Suppressor macrophage treated with lipopolysaccharide for 1 hour (primary cell): ENCODE data around the gene CCRL2.
"Not testable (repeated sequence)": the region's sequence is repeated elsewhere in the genome, so short reads cannot be mapped to it uniquely, and the experiment has no call there.

Experiments
- DNase-seq, 3 donors: peaks; one replicate each; pipeline ENCODE4 v3.0.0-alpha.2; 2020 to 2022

CCRL2 gene

GRCh38 chr3:46429671-46430070 lies 22.6 kb downstream of the CCRL2 start:
- no peak for DNase-seq

GRCh38 chr3:46430879-46431278 lies 23.8 kb downstream of the CCRL2 start:
- DNase-seq: not testable (repeated sequence)

DNA sequence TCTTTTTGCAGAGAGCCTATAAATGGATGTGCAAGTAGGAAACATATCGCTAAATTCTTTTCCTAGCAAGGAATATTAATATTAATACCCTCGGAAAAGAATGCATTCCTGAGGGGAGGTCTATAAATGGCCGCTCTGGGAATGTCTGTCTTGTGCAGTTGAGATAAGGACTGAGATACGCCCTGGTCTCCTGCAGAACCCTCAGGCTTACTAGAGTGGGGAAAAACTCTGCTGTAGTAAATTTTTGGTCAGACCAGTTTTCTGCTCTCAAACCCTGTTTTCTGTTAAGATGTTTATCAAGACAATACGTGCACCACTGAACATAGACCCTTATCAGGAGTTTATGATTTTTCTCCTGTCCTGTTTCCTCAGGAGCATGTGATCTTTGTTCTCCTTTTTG lies 24.8 kb downstream of the CCRL2 start:
- DNase-seq: not testable (repeated sequence)

- not testable (repeated sequence) for DNase-seq
Observed at GRCh38 chr3:46433118-46433517, 26.1 kb downstream of the CCRL2 start.

- no peak for DNase-seq
Observed at GRCh38 chr3:46433841-46434240, 26.8 kb downstream of the CCRL2 start.

GRCh38 chr3:46435081-46435726 lies 28.1 kb downstream of the CCRL2 start:
- no peak for DNase-seq

DNA sequence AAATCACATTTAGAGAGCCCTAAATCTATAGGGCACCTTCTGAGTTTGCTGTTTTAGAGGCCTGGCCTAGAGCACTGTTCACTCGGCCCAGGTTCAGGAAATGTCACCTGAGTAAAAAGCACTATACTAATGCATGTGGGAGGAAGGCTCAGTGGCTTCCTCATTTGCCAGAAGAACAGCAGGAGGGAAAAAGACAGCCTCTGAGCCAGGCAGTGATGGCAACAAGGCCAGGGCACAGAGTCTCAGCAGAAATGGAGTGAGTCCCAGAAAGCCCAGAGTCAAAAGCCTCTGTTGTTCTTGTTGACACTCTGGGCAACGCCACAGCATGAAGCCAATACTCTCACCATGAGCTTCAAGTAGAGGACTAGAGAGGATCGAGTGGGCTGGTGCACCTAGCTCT lies 31.8 kb downstream of the CCRL2 start:
- peak in 2 of 3 donors; percentile 24 to 33 for DNase-seq

DNA sequence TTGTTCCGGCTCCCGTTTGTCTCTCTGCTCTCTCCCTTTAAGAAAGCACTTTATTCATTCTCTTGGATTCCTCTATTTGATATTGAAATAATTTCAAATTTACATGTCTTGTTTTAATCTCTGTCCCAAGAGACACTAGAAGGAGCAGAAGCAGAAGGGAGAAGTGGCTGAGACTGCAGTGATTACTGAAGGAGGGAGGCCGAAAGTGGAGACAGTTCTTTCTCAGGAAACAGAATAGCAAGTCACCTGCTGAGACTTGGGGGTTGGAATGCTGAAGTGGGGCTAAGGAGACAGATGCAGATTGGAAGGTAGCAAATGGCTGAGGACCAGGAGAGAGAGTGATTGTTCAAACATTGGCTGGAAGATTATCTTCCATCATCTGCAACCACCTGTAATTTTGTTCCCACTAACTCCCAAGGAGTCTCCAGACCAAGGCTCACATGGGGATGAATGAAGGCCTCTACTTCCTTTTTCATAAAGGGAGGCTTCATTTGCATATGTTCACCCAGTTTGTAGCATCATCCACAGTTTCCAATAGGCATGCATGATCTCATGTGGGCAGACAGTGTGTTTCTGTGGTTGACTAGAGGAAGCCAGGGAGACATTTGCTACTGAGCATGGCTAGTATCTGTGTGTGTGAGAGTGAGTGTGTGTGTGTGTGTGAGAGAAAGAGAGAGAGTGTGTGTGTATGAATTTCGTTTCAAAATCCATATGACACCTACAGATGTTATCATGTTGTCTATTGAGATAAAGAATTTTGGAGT lies 33.7 kb downstream of the CCRL2 start:
- DNase-seq: peak; percentile 79 to 93 (median 82)

DNA sequence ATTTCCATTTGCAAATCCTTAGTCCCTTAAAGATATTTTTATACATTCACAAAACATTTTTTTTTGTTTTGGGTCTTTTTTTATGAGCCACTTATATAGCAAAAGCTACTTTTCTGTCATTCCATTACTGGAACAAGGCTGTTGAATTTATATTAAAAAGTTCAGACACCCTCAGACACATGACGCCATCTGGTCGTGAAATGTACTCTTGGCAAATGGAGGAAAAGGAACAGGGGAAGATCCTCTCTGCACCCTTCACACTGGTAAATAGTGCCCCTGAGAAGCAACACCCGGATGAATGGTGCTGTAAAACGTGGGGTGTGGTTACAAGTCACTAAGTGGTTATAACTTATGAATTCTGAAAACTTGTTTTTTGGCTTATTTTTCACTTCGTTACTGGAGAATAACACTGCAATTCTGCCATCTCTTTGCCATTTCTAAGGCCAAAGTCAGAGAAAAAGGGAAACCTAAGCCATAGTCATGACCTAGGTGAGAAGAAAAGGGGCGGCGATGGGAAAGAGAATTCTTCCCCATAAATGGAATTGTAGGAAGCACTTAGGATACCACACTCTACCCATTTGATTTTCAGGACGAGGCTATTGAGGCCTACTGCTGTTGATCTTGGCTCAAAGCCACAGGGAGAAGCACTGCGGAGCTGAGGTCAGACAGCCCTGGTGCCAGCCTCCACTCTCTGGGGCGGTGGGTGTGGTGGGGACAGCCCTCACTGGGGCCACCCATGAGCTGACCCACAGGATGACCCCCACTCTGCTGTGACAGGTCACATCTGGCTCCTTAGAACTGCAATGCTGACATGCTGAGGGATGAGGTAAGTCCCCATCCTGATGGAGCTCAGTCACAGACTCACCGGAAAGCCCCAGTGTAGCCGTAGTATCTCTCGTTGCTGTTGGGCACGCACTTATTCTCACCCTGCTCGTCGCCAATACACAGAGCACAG lies 35.8 kb downstream of the CCRL2 start:
- peak in 2 of 3 donors; percentile 73 to 88 for DNase-seq

DNA sequence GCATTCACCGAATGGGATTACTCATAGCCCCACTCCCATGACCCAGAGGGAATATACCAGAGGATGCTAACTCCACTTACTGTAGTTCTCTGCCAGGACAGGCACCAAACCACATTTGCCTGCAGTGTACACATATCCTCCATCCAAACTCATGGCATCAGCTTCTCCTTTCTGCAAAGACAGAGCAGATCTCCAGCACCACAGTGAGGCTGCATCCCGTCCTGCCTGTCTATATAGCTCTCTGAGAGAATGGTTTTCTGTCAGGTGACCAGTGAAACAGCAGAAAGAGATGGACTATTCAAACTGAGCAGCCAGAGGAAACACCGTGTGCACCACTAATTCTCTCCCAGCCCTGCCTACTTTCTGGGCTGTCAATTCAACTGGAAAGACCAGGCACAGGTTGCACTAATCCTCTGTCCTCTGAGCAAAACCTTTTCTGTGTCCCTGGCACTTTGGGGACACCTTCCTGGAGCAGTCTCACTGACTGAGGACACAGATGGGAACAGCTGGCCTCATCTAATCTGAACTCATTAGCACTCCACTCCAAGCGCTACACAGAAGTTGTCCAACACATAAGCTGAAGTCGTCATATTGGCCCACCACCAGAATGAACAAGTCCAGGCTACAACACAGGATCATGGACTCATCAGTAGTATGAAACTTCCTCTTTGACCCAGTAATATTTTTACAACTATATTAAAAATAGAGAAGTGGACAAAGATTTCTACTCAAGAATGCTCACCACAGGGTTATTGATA lies 40.3 kb downstream of the CCRL2 start:
- DNase-seq: peak; percentile 52 to 72 (median 70)

- no peak for DNase-seq
Observed at GRCh38 chr3:46448721-46449120, 41.7 kb downstream of the CCRL2 start.

GRCh38 chr3:46449755-46450552 lies 42.9 kb downstream of the CCRL2 start:
- peak; percentile 36 to 54 (median 42) for DNase-seq

DNA sequence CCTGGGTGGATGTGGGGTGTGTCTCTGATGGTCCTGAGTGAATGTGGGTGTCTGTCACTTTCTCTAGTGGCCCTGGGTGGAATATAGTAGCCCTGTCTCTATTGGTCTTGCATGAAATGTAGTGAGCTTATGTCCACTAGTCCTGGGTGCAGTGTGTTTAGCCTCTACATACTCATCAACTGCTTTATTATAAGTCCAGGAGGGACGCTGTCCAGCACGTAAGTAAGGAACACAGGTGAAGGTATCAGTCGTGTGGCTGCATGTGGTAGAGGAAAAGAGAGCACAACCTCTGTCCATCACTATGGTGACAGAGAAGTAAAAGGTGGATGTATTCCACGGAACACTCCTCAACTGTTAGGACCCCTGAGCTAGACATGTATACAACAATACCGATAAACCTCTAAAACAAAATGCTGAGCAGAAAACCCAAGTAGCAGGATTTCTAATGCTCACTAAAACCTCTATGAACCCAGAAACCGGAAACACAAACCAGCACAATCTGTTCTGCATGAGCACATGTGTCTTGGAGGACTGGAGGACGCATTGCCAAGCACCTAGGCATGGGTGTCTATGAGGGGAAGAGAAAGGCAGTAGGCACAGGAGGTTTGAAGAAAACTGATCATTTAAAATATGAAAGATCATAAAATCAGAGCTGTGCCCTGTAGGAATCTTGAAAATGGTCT lies 46.6 kb downstream of the CCRL2 start:
- no peak for DNase-seq

DNA sequence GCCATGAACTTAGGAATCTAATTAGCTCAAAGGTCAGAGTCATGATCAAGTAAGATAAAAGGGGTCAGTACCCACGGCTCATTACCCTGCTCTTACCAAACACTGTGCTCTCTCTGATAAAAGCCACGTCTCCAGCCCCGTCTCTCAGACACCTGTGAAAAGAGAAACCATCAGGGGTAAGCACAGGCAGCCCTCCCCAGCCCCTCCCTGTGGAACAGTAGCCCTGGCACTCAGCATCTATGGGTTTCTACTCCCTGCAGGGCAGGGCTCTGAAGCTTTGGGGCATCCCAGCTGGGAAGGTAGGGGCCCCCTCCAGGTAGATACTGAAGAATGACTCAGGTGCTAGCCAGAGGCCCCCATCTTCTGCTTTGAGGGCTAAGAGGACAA lies 47.1 kb downstream of the CCRL2 start:
- no peak for DNase-seq

DNA sequence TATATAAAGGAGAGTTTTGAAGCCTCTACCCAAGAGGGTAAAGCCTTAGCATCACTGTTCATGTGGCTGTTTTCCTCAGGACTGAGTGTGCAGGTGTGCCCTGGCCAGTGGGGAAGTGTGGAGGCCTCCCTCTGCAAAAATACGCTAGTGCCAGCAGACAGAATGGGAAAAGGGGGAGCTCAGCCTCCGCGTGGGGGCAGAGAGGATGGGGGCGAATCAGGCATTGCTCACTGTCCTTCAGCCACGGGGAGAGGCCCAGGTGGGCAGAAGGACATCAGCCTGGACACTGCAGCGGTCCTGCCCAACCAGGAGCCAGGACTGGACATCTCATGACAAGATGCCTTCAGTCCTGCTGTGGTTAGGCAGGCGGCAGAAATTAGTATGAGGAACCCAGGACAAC lies 47.5 kb downstream of the CCRL2 start:
- DNase-seq: no peak

DNA sequence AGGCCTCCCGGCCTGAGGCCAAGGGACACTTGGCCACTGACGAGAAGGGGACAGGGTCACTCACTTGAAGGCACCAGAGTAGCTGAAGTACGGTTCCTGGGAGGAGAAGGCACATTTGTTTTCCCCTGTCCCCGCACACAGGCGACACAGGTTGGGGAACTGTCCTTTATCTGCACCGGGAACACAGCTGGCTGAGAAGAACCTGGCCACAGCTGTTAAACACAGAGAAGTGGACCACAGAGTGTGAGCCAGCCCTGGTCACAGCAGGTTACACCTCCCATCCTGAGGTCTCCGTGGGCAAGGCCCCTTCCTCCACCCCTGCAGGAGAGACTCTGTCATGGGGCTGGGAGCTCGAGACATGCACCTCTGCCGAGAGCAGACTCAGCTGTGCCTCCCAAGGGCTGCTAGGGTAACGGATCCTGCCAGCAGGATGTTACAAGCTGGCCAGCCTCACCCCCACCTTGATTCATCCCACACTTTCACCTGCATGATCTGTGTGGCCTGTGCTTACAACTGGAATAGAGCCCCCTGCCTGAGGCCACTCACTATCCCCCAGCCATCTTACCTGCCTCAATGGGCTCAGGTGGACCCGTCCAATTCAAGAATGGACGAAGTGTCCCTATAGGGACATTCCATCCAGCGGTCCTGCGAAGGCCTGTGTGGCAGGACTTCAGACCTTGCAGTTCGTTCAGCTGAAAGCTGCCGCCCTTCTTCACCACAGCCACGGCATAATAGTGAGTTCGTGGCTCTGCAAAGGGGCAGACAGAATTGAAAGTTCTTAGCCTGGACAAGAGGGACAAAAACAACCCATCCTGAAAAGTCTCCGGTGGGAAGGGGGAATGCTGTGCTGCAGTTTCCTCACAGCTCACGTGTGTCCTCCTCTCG lies 48.4 kb downstream of the CCRL2 start:
- DNase-seq: no peak

DNA sequence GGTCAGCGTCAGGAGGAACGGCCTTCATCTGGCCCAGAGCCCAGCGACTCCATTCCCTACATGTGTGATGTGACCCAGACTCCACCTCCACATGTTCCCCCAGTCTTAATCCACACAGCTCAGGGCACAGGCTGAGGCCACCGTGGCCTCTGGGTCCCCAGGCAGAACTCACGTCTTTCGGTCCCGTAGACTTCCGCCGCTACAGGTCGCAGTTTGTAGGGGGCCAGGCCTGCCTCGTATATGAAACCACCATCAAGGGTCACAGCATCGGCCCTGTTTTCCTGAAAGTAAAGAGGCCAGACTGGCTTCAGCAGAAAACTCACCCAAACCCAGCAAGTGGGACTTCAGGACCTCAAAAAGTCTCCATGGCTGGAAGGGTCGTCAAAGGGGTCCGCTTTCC lies 49.1 kb downstream of the CCRL2 start:
- no peak for DNase-seq
